WTC11 (cell line): ENCODE results near the gene MYO16. TPM values are rescaled to one million over a fixed set of nuclear protein-coding genes. Genes with fewer than 3 reads are reported as not detected.

Source experiments
- ATAC-seq: fragments of 200-7000 bp; cut with Tn5 transposase; 2 replicates; pipeline ENCODE4 v1.10.0; 2021; ENCODE audit warnings: mild to moderate bottlenecking, moderate library complexity
- CTCF ChIA-PET: fragments of 300-600 bp; sonication (Branson Sonifier 250); formaldehyde crosslinking; loops from one replicate; lab custom pipeline; 2021; ENCODE audit warnings: antibody characterized with exemption; lab: Charles Lee
- POLR2A ChIA-PET: fragments of 350-600 bp; sonication (Branson Sonifier 250); formaldehyde crosslinking; loops from one replicate; lab custom pipeline; 2021; ENCODE audit warnings: antibody characterized with exemption; lab: Charles Lee
- DNase-seq: peaks from one replicate; pipeline ENCODE4 v3.0.0; 2021; ENCODE audit warnings: low spot score
- H3K27ac Mint-ChIP-seq: 2 replicates; pipeline ENCODE4 v1.8.0; 2021; ENCODE audit warnings: mixed read lengths
- H3K27me3 Mint-ChIP-seq: 2 replicates; pipeline ENCODE4 v1.8.0; 2021; ENCODE audit warnings: low read depth, mild to moderate bottlenecking, moderate library complexity, mixed read lengths
- H3K36me3 Mint-ChIP-seq: 2 replicates; pipeline ENCODE4 v1.8.0; 2021; ENCODE audit warnings: mixed read lengths
- H3K4me1 Mint-ChIP-seq: 2 replicates; pipeline ENCODE4 v1.8.0; 2022; ENCODE audit warnings: mixed read lengths
- H3K4me3 Mint-ChIP-seq: 2 replicates; pipeline ENCODE4 v1.8.0; 2021; ENCODE audit warnings: mild to moderate bottlenecking, moderate library complexity, mixed read lengths
- H3K9me3 Mint-ChIP-seq: 2 replicates; pipeline ENCODE4 v1.8.0; 2021; ENCODE audit warnings: mixed read lengths
- AFF4 ChIP-seq: sonication (generic); formaldehyde crosslinking; IDR thresholded peaks from 2 replicates; pipeline ENCODE4 v1.8.1; 2023; ENCODE audit warnings: mild to moderate bottlenecking, missing genetic modification reagents, borderline replicate concordance
- ATF3 ChIP-seq: sonication (generic); formaldehyde crosslinking; conservative IDR thresholded peaks from 2 replicates; pipeline ENCODE4 v1.8.1; 2022; ENCODE audit warnings: mild to moderate bottlenecking, missing genetic modification reagents
- CREB1 ChIP-seq: sonication (generic); formaldehyde crosslinking; IDR thresholded peaks from 2 replicates; pipeline ENCODE4 v1.8.0; 2023; ENCODE audit warnings: mild to moderate bottlenecking, missing genetic modification reagents
- ESRRA ChIP-seq: sonication (generic); formaldehyde crosslinking; IDR thresholded peaks from 2 replicates; pipeline ENCODE4 v1.8.1; 2022; ENCODE audit warnings: mild to moderate bottlenecking, missing genetic modification reagents, borderline replicate concordance
- FOXJ3 ChIP-seq: sonication (generic); formaldehyde crosslinking; IDR thresholded peaks from 2 replicates; pipeline ENCODE4 v1.9.0; 2021; ENCODE audit warnings: missing genetic modification reagents, mild to moderate bottlenecking, borderline replicate concordance
- GTF2I ChIP-seq: fragments of 250-450 bp; sonication (Bioruptor Pico); conservative IDR thresholded peaks from 2 replicates; pipeline ENCODE4 v1.4.0; 2021; ENCODE audit warnings: mild to moderate bottlenecking
- HMGA2 ChIP-seq: fragments of 250-450 bp; sonication (Bioruptor Pico); IDR thresholded peaks from 2 replicates; pipeline ENCODE4 v1.4.0; 2021; ENCODE audit warnings: mild to moderate bottlenecking, moderate library complexity
- HMGXB4 ChIP-seq: sonication (generic); formaldehyde crosslinking; IDR thresholded peaks from 2 replicates; pipeline ENCODE4 v1.8.1; 2023; ENCODE audit warnings: mild to moderate bottlenecking, moderate library complexity, missing genetic modification reagents
- IRF2 ChIP-seq: sonication (generic); formaldehyde crosslinking; IDR thresholded peaks from 2 replicates; pipeline ENCODE4 v1.8.0; 2022; ENCODE audit warnings: low read depth, missing genetic modification reagents, borderline replicate concordance
- JAZF1 ChIP-seq: fragments of 250-450 bp; sonication (Bioruptor Pico); IDR thresholded peaks from 2 replicates; pipeline ENCODE4 v1.9.0; 2021; ENCODE audit warnings: moderate library complexity, mild to moderate bottlenecking, inconsistent platforms
- JUN ChIP-seq: sonication (generic); formaldehyde crosslinking; IDR thresholded peaks from 2 replicates; pipeline ENCODE4 v1.8.0; 2023; ENCODE audit warnings: mild to moderate bottlenecking, missing genetic modification reagents
- KAT7 ChIP-seq: sonication (generic); formaldehyde crosslinking; IDR thresholded peaks from 2 replicates; pipeline ENCODE4 v1.8.1; 2023; ENCODE audit warnings: missing genetic modification reagents, mild to moderate bottlenecking, borderline replicate concordance
- MAX ChIP-seq: sonication (generic); formaldehyde crosslinking; IDR thresholded peaks from 2 replicates; pipeline ENCODE4 v1.8.0; 2022; ENCODE audit warnings: mild to moderate bottlenecking, missing genetic modification reagents
- NFE2L1 ChIP-seq: sonication (generic); formaldehyde crosslinking; IDR thresholded peaks from 2 replicates; pipeline ENCODE4 v1.8.1; 2023; ENCODE audit warnings: missing genetic modification reagents
- NFYB ChIP-seq: sonication (generic); formaldehyde crosslinking; conservative IDR thresholded peaks from 2 replicates; pipeline ENCODE4 v1.8.0; 2022; ENCODE audit warnings: low read depth, missing genetic modification reagents
- NR1H2 ChIP-seq: sonication (generic); formaldehyde crosslinking; IDR thresholded peaks from 2 replicates; pipeline ENCODE4 v1.9.0; 2021; ENCODE audit warnings: mild to moderate bottlenecking, moderate library complexity, missing genetic modification reagents
- RELA ChIP-seq: sonication (generic); formaldehyde crosslinking; IDR thresholded peaks from 2 replicates; pipeline ENCODE4 v1.8.1; 2022; ENCODE audit warnings: missing genetic modification reagents, mild to moderate bottlenecking, borderline replicate concordance
- SMAD3 ChIP-seq: sonication (generic); formaldehyde crosslinking; IDR thresholded peaks from 2 replicates; pipeline ENCODE4 v1.8.0; 2022; ENCODE audit warnings: missing genetic modification reagents, mild to moderate bottlenecking, borderline replicate concordance
- SMAD4 ChIP-seq: sonication (generic); formaldehyde crosslinking; IDR thresholded peaks from 2 replicates; pipeline ENCODE4 v1.8.0; 2022; ENCODE audit warnings: mild to moderate bottlenecking, missing genetic modification reagents
- SP1 ChIP-seq: sonication (generic); formaldehyde crosslinking; conservative IDR thresholded peaks from 2 replicates; pipeline ENCODE4 v1.8.1; 2022; ENCODE audit warnings: missing genetic modification reagents
- STAT6 ChIP-seq: sonication (generic); formaldehyde crosslinking; conservative IDR thresholded peaks from 2 replicates; pipeline ENCODE4 v1.8.1; 2023; ENCODE audit warnings: mild to moderate bottlenecking, low read depth, missing genetic modification reagents, moderate library complexity
- TCF7 ChIP-seq: sonication (generic); formaldehyde crosslinking; IDR thresholded peaks from 2 replicates; pipeline ENCODE4 v1.8.0; 2022; ENCODE audit warnings: mild to moderate bottlenecking, low read depth, missing genetic modification reagents, moderate library complexity
- USF1 ChIP-seq: sonication (generic); formaldehyde crosslinking; IDR thresholded peaks from 2 replicates; pipeline ENCODE4 v1.8.0; 2022; ENCODE audit warnings: mild to moderate bottlenecking, missing genetic modification reagents
- ZNF396 ChIP-seq: fragments of 250-450 bp; sonication (Bioruptor Pico); IDR thresholded peaks from 2 replicates; pipeline ENCODE4 v1.8.0; 2021; ENCODE audit warnings: mild to moderate bottlenecking, moderate library complexity, borderline replicate concordance
- ZNF671 ChIP-seq: fragments of 250-450 bp; sonication (Bioruptor Pico); IDR thresholded peaks from 2 replicates; pipeline ENCODE4 v1.8.0; 2021; ENCODE audit warnings: mild to moderate bottlenecking
- ZSCAN18 ChIP-seq: fragments of 250-450 bp; sonication (Bioruptor Pico); IDR thresholded peaks from 2 replicates; pipeline ENCODE4 v2.1.2; 2022; ENCODE audit warnings: mild to moderate bottlenecking, moderate library complexity
- total RNA-seq: library from RNA; stranded (reverse); gene quantifications from 3 replicates; pipeline ENCODE4 v1.2.3, GENCODE V29; 2021

Gene MYO16
- total RNA-seq, 1 experiment from 2014 or later: 0.09 TPM

- TF ChIP-seq FOXJ3 (no peak), TCF7 (CRISPR knock-in tag) (no peak), NFYB (no peak), ZNF671 (CRISPR knock-in tag) (no peak), ZNF396 (CRISPR knock-in tag) (no peak), SMAD3 (CRISPR knock-in tag) (no peak), ZSCAN18 (CRISPR knock-in tag) (no peak), NFE2L1 (CRISPR knock-in tag) (no peak), KAT7 (CRISPR knock-in tag) (no peak)
Observed at GRCh38 chr13:109203587-109203986, 574.2 kb downstream of the MYO16 start (continued).

GRCh38 chr13:109204252-109204651 is 574.8 kb downstream of the MYO16 start:
- H3K27me3 Mint-ChIP-seq: peaks cover 3% of the 10 kb centered on the region
- no peak overlapping the region for H3K4me3 Mint-ChIP-seq
- H3K27ac Mint-ChIP-seq: no peak overlapping the region
- H3K4me1 Mint-ChIP-seq: peaks cover 4% of the 10 kb centered on the region; the same call in 1 of the 2 replicates
- H3K9me3 Mint-ChIP-seq: no peaks in the 10 kb centered on the region
- no peak for DNase-seq
- no peak for ATAC-seq
- no peaks in the 10 kb centered on the region for H3K36me3 Mint-ChIP-seq
- no peak for TF ChIP-seq FOXJ3
- no peak for TF ChIP-seq STAT6 (CRISPR knock-in tag)
- no peak for TF ChIP-seq ESRRA (CRISPR knock-in tag)
- TF ChIP-seq HMGXB4 (CRISPR knock-in tag): no peak
- TF ChIP-seq CREB1 (CRISPR knock-in tag): no peak
- TF ChIP-seq GTF2I (CRISPR knock-in tag): no peak
- no peak for TF ChIP-seq ATF3 (CRISPR knock-in tag)
- no peak for TF ChIP-seq SMAD4
- no peak for TF ChIP-seq NR1H2 (CRISPR knock-in tag)
- CTCF ChIA-PET: no interaction called here
- POLR2A ChIA-PET: no interaction called here

GRCh38 chr13:109204657-109205056 is 575.2 kb downstream of the MYO16 start:
- H3K27me3 Mint-ChIP-seq: peaks cover 3% of the 10 kb centered on the region
- no peak overlapping the region for H3K27ac Mint-ChIP-seq
- H3K4me1 Mint-ChIP-seq: peaks cover 4% of the 10 kb centered on the region; the same call in 1 of the 2 replicates
- H3K9me3 Mint-ChIP-seq: no peaks in the 10 kb centered on the region
- POLR2A ChIA-PET: no interaction called here
- no peaks in the 10 kb centered on the region for H3K36me3 Mint-ChIP-seq
- ATAC-seq (no peak), DNase-seq (no peak)
- CTCF ChIA-PET: no interaction called here
- no peak overlapping the region for H3K4me3 Mint-ChIP-seq
- no peak for TF ChIP-seq AFF4
- no peak for TF ChIP-seq USF1 (CRISPR knock-in tag)
- no peak for TF ChIP-seq JAZF1 (CRISPR knock-in tag)
- TF ChIP-seq ZNF396 (CRISPR knock-in tag): no peak
- TF ChIP-seq JUN: no peak
- no peak for TF ChIP-seq RELA (CRISPR knock-in tag)
- TF ChIP-seq MAX (CRISPR knock-in tag): no peak
- no peak for TF ChIP-seq SP1 (CRISPR knock-in tag)
- TF ChIP-seq HMGA2 (CRISPR knock-in tag): no peak
- no peak for TF ChIP-seq IRF2 (CRISPR knock-in tag)
